ENCODE results near the gene OR4K2.
"Not testable (repeated sequence)": the region's sequence is repeated elsewhere in the genome, so short reads cannot be mapped to it uniquely, and the experiment has no call there.

The OR4K2 gene

GRCh38 chr14:19874842-19875241 lies at the start of gene OR4K2:
OR4K2 (plus strand) TSS chr14:19875142; CDS start chr14:19876268, 1,126 bp downstream.
- Mint-ChIP-seq H3K27me3 (ENCODE audit: low read depth) (no peaks in the 10 kb centered on the region), H3K4me1 (ENCODE audit: low read depth) (no peaks in the 10 kb centered on the region), H3K27ac (no peak within 1 kb of the TSS), H3K4me3 (no peak within 1 kb of the TSS), H3K9me3 (no peaks in the 10 kb centered on the region), H3K36me3 (ENCODE audit: low read depth) (no peaks in the 10 kb centered on the region)
- no peak for DNase-seq (ENCODE audit: low spot score)

- H3K27ac Mint-ChIP-seq; H3K9me3 Mint-ChIP-seq; H3K4me3 Mint-ChIP-seq; DNase-seq (ENCODE audit: low spot score); H3K27me3 Mint-ChIP-seq (ENCODE audit: low read depth); H3K4me1 Mint-ChIP-seq (ENCODE audit: low read depth); H3K36me3 Mint-ChIP-seq (ENCODE audit: low read depth): not testable (repeated sequence)
Observed at GRCh38 chr14:19827626-19828244, 47.2 kb upstream of the OR4K2 start.

- Mint-ChIP-seq H3K27me3 (ENCODE audit: low read depth) (no peaks in the 10 kb centered on the region), H3K27ac (no peak overlapping the region), H3K36me3 (ENCODE audit: low read depth) (no peaks in the 10 kb centered on the region), H3K9me3 (peaks cover 7% of the 10 kb centered on the region), H3K4me3 (no peak overlapping the region), H3K4me1 (ENCODE audit: low read depth) (no peaks in the 10 kb centered on the region)
- DNase-seq (ENCODE audit: low spot score) = no peak
Observed at GRCh38 chr14:19828314-19828713, 46.6 kb upstream of the OR4K2 start.

- H3K9me3 Mint-ChIP-seq = peaks cover 12% of the 10 kb centered on the region
- not testable (repeated sequence) for H3K27ac Mint-ChIP-seq; H3K4me3 Mint-ChIP-seq; H3K36me3 Mint-ChIP-seq (ENCODE audit: low read depth); H3K27me3 Mint-ChIP-seq (ENCODE audit: low read depth); H3K4me1 Mint-ChIP-seq (ENCODE audit: low read depth); DNase-seq (ENCODE audit: low spot score)
Observed at GRCh38 chr14:19834203-19834848, 40.6 kb upstream of the OR4K2 start.

- no peak overlapping the region for H3K27ac Mint-ChIP-seq
- DNase-seq (ENCODE audit: low spot score) = no peak
- H3K27me3 Mint-ChIP-seq (ENCODE audit: low read depth) = no peaks in the 10 kb centered on the region
- H3K4me1 Mint-ChIP-seq (ENCODE audit: low read depth) = no peaks in the 10 kb centered on the region
- peaks cover 4% of the 10 kb centered on the region for H3K9me3 Mint-ChIP-seq
- H3K36me3 Mint-ChIP-seq (ENCODE audit: low read depth) = no peaks in the 10 kb centered on the region
- no peak overlapping the region for H3K4me3 Mint-ChIP-seq
Observed at GRCh38 chr14:19838433-19838832, 36.5 kb upstream of the OR4K2 start.

- no peak overlapping the region for H3K4me3 Mint-ChIP-seq
- no peaks in the 10 kb centered on the region for H3K9me3 Mint-ChIP-seq
- H3K27me3 Mint-ChIP-seq (ENCODE audit: low read depth) = no peaks in the 10 kb centered on the region
- no peaks in the 10 kb centered on the region for H3K36me3 Mint-ChIP-seq (ENCODE audit: low read depth)
- DNase-seq (ENCODE audit: low spot score) = no peak
- H3K27ac Mint-ChIP-seq = no peak overlapping the region
- no peaks in the 10 kb centered on the region for H3K4me1 Mint-ChIP-seq (ENCODE audit: low read depth)
Observed at GRCh38 chr14:19851365-19851764, 23.6 kb upstream of the OR4K2 start.

- not testable (repeated sequence) for H3K27me3 Mint-ChIP-seq (ENCODE audit: low read depth); H3K36me3 Mint-ChIP-seq (ENCODE audit: low read depth); H3K4me1 Mint-ChIP-seq (ENCODE audit: low read depth); H3K9me3 Mint-ChIP-seq; H3K27ac Mint-ChIP-seq; H3K4me3 Mint-ChIP-seq; DNase-seq (ENCODE audit: low spot score)
Observed at GRCh38 chr14:19866061-19866669, 8.8 kb upstream of the OR4K2 start.

GRCh38 chr14:19873178-19873577 lies 1.8 kb upstream of the OR4K2 start:
- no peak overlapping the region for H3K27ac Mint-ChIP-seq
- no peaks in the 10 kb centered on the region for H3K9me3 Mint-ChIP-seq

GRCh38 chr14:19878029-19878642 lies 3.2 kb downstream of the OR4K2 start:
- H3K9me3 Mint-ChIP-seq = no peaks in the 10 kb centered on the region
- DNase-seq (ENCODE audit: low spot score) = no peak

More at GRCh38 chr14:19873178-19873577, 1.8 kb upstream of the OR4K2 start:
- no peak for DNase-seq (ENCODE audit: low spot score)
- Mint-ChIP-seq H3K4me1 (ENCODE audit: low read depth) (no peaks in the 10 kb centered on the region), H3K27me3 (ENCODE audit: low read depth) (no peaks in the 10 kb centered on the region), H3K36me3 (ENCODE audit: low read depth) (no peaks in the 10 kb centered on the region), H3K4me3 (no peak overlapping the region)

GRCh38 chr14:19895282-19895681 lies 20.3 kb downstream of the OR4K2 start:
- Mint-ChIP-seq H3K27ac (no peak overlapping the region), H3K4me1 (ENCODE audit: low read depth) (no peaks in the 10 kb centered on the region), H3K4me3 (no peak overlapping the region), H3K36me3 (ENCODE audit: low read depth) (no peaks in the 10 kb centered on the region), H3K9me3 (peaks cover 59% of the 10 kb centered on the region), H3K27me3 (ENCODE audit: low read depth) (no peaks in the 10 kb centered on the region)
- DNase-seq (ENCODE audit: low spot score) = no peak

More at GRCh38 chr14:19878029-19878642, 3.2 kb downstream of the OR4K2 start:
- H3K4me1 Mint-ChIP-seq (ENCODE audit: low read depth) = no peaks in the 10 kb centered on the region
- H3K4me3 Mint-ChIP-seq = no peak overlapping the region
- H3K36me3 Mint-ChIP-seq (ENCODE audit: low read depth) = no peaks in the 10 kb centered on the region
- H3K27ac Mint-ChIP-seq = no peak overlapping the region
- H3K27me3 Mint-ChIP-seq (ENCODE audit: low read depth) = no peaks in the 10 kb centered on the region

- Mint-ChIP-seq H3K27me3 (ENCODE audit: low read depth) (no peaks in the 10 kb centered on the region), H3K9me3 (peaks cover 55% of the 10 kb centered on the region), H3K4me3 (no peak overlapping the region), H3K36me3 (ENCODE audit: low read depth) (no peaks in the 10 kb centered on the region), H3K4me1 (ENCODE audit: low read depth) (no peaks in the 10 kb centered on the region), H3K27ac (no peak overlapping the region)
- DNase-seq (ENCODE audit: low spot score) = no peak
Observed at GRCh38 chr14:19900999-19901398, 26.1 kb downstream of the OR4K2 start.

- H3K27ac Mint-ChIP-seq = no peak overlapping the region
- H3K4me1 Mint-ChIP-seq (ENCODE audit: low read depth) = no peaks in the 10 kb centered on the region
Observed at GRCh38 chr14:19902409-19902808, 27.5 kb downstream of the OR4K2 start.

GRCh38 chr14:19906665-19907064 lies 31.7 kb downstream of the OR4K2 start:
- Mint-ChIP-seq H3K36me3 (ENCODE audit: low read depth) (no peaks in the 10 kb centered on the region), H3K4me3 (no peak overlapping the region), H3K27ac (no peak overlapping the region), H3K4me1 (ENCODE audit: low read depth) (no peaks in the 10 kb centered on the region), H3K9me3 (peaks cover 25% of the 10 kb centered on the region), H3K27me3 (ENCODE audit: low read depth) (no peaks in the 10 kb centered on the region)
- no peak for DNase-seq (ENCODE audit: low spot score)

More at GRCh38 chr14:19902409-19902808, 27.5 kb downstream of the OR4K2 start:
- Mint-ChIP-seq H3K9me3 (peaks cover 41% of the 10 kb centered on the region), H3K36me3 (ENCODE audit: low read depth) (no peaks in the 10 kb centered on the region), H3K27me3 (ENCODE audit: low read depth) (no peaks in the 10 kb centered on the region), H3K4me3 (no peak overlapping the region)
- no peak for DNase-seq (ENCODE audit: low spot score)

- DNase-seq (ENCODE audit: low spot score) = no peak
- H3K36me3 Mint-ChIP-seq (ENCODE audit: low read depth) = no peaks in the 10 kb centered on the region
- no peaks in the 10 kb centered on the region for H3K27me3 Mint-ChIP-seq (ENCODE audit: low read depth)
- H3K9me3 Mint-ChIP-seq = peaks cover 15% of the 10 kb centered on the region
- no peak overlapping the region for H3K4me3 Mint-ChIP-seq
- H3K4me1 Mint-ChIP-seq (ENCODE audit: low read depth) = no peaks in the 10 kb centered on the region
- H3K27ac Mint-ChIP-seq = no peak overlapping the region
Observed at GRCh38 chr14:19911114-19911513, 36.2 kb downstream of the OR4K2 start.
